ENCODE results near the gene GDAP1L1.
"Not testable (repeated sequence)": the region's sequence is repeated elsewhere in the genome, so short reads cannot be mapped to it uniquely, and the experiment has no call there.

The GDAP1L1 gene

GRCh38 chr20:44256961-44257360 is 9.9 kb downstream of the GDAP1L1 start:
- no peak for DNase-seq

GRCh38 chr20:44258226-44258890 is 11.2 kb downstream of the GDAP1L1 start:
- no peak for DNase-seq

GRCh38 chr20:44264287-44264686 is 17.2 kb downstream of the GDAP1L1 start:
- peak in 1 of 2 experiments; percentile 2 for DNase-seq

GRCh38 chr20:44268802-44269201 is 21.7 kb downstream of the GDAP1L1 start:
- no peak for DNase-seq

GRCh38 chr20:44271915-44272663 is 25.0 kb downstream of the GDAP1L1 start:
- peak in 1 of 2 experiments; percentile 10 for DNase-seq

GRCh38 chr20:44273231-44274215 is 26.4 kb downstream of the GDAP1L1 start:
- no peak for DNase-seq

- no peak for DNase-seq
Observed at GRCh38 chr20:44274303-44275017, 27.4 kb downstream of the GDAP1L1 start.

- DNase-seq: no peak
Observed at GRCh38 chr20:44279228-44279627, 32.1 kb downstream of the GDAP1L1 start.

- DNase-seq: no peak
Observed at GRCh38 chr20:44280387-44280786, 33.3 kb downstream of the GDAP1L1 start.

GRCh38 chr20:44282192-44282591 is 35.1 kb downstream of the GDAP1L1 start:
- DNase-seq: no peak

GRCh38 chr20:44284032-44284431 is 36.9 kb downstream of the GDAP1L1 start:
- no peak for DNase-seq

- DNase-seq: no peak
Observed at GRCh38 chr20:44287272-44288097, 40.4 kb downstream of the GDAP1L1 start.

GRCh38 chr20:44288252-44288651 is 41.1 kb downstream of the GDAP1L1 start:
- DNase-seq: no peak

- DNase-seq: no peak
Observed at GRCh38 chr20:44291754-44292153, 44.6 kb downstream of the GDAP1L1 start.

GRCh38 chr20:44296011-44296410 is 48.9 kb downstream of the GDAP1L1 start:
- DNase-seq: no peak

GRCh38 chr20:44297721-44298120 is 50.6 kb downstream of the GDAP1L1 start:
- no peak for DNase-seq

GRCh38 chr20:44299011-44299535 is 52.0 kb downstream of the GDAP1L1 start:
- DNase-seq: not testable (repeated sequence)

GRCh38 chr20:44301285-44301684 is 54.2 kb downstream of the GDAP1L1 start:
- DNase-seq: no peak

GRCh38 chr20:44302026-44302669 is 55.0 kb downstream of the GDAP1L1 start:
- no peak for DNase-seq

- no peak for DNase-seq
Observed at GRCh38 chr20:44302736-44303135, 55.6 kb downstream of the GDAP1L1 start.

- DNase-seq: no peak
Observed at GRCh38 chr20:44304383-44304782, 57.3 kb downstream of the GDAP1L1 start.

Data from AML-193 (cell line).